Breast epithelium (tissue), 3 donors: ENCODE data around the gene PYROXD2.

Source experiments
- CTCF ChIP-seq, 3 donors: fragments of 450-650 bp; IDR thresholded peaks; one replicate each; pipeline ENCODE4 v1.5.1; 2016 to 2017; ENCODE audit warnings: antibody characterized with exemption in 3 of 3, mild to moderate bottlenecking in 3 of 3, moderate library complexity in 3 of 3
- POLR2A ChIP-seq: fragments of 450-650 bp; IDR thresholded peaks from one replicate; pipeline ENCODE4 v1.6.1; 2016; ENCODE audit warnings: antibody characterized with exemption, mild to moderate bottlenecking, moderate library complexity

DNA sequence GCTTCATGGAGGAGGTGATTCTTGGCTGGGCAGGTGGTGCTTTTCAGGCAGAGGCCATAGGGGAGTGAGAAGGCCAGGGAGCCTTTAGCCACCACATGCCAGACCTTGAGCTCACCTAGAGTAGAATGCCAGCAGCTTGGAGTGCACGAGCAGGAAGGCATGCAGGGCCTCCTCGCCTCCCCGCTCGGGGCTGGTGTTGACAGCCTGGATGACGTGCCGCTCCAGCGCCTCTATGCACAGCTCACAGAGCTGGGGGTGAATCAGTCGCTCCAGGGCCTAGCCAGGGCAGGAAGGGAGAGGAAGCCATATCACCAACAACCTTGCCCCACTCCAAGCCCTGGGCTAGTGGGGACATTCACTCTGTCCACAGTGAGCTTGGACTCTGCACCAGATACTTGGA, 16.0 kb upstream of the PYROXD2 start:
- TF ChIP-seq CTCF (IDR thresholded peaks at IDR 0.05) = no peak
- no peak for TF ChIP-seq POLR2A
